Measurements from ENCODE around the gene TOX2.

Gene TOX2

DNA sequence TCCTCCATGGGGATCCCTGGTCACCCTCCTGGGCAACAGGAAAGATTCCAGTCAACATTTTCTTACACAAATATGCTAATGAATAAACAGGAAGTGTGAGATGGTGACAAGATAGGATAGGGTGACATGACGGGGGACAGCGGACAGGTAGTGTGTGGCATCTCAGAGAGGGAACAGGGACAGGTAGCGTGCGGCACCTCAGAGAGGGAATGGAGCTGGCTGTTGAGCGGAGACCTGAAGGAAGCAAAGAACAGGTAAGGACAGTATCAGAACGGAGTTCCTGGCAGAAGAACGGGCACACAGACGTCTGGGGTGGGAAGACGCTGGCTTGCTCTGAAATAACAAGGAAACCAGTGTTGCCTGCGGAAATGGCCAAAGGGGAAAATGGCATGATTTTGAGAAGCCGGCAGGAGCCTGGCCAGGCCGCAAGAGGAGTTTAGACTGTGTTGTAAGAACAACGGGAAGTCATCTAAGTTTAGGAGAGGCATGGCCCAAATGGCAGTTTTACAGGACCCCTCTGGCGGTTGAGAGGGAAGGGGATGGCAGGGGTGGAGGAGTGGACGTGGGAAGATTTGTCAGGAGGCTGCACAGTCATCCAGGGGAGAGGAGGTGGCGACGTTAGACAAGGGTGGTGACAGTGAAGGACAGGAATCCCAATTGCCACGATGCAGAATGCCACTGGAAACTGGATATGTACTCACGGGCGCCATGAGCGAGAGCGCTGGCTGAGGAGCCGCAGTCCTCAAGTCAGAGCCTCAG is 160.7 kb downstream of the TOX2 start:
- no peak for DNase-seq (ENCODE audit: low read depth, low spot score)

GRCh38 chr20:44075950-44076232 is 161.2 kb downstream of the TOX2 start:
- no peak for DNase-seq (ENCODE audit: low read depth, low spot score)

DNA sequence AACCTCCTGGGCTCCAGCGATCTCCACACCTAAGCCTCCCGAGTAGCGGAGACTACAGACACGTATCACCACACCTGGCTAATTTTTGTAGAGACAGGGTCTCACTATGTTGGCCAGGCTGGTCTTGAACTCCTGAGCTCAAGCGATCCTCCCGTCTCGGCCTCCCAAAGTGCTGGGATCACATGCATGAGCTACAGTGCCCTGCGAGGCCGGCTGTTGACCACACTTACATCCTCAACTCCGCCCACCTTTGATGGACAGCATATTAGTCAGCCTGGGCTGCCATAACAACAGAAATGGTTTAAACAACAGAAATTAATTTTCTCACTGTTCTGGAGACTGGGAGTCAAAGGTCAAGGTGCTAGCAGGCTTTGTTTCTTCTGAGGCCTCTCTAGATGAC is 164.6 kb downstream of the TOX2 start:
- no peak for DNase-seq (ENCODE audit: low read depth, low spot score)

DNA sequence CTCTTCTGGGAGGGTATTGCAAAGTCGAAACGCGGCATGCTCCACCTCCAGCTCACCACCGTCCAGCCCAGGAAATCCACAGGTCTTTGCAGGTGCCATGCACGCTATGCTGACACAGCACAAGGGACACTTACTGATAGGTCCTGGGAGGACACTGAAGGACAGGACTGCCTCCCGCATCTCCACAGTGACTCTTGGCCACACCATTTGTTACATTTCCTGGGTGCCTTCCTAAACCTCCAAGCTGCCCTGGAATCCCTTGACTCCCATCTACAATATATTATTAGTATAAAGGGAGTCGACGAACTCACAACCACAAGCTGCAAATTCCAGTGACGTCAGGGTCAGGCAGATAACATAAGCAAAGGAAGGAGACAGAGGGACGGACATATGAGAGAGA is 165.4 kb downstream of the TOX2 start:
- DNase-seq (ENCODE audit: low read depth, low spot score) = no peak

DNA sequence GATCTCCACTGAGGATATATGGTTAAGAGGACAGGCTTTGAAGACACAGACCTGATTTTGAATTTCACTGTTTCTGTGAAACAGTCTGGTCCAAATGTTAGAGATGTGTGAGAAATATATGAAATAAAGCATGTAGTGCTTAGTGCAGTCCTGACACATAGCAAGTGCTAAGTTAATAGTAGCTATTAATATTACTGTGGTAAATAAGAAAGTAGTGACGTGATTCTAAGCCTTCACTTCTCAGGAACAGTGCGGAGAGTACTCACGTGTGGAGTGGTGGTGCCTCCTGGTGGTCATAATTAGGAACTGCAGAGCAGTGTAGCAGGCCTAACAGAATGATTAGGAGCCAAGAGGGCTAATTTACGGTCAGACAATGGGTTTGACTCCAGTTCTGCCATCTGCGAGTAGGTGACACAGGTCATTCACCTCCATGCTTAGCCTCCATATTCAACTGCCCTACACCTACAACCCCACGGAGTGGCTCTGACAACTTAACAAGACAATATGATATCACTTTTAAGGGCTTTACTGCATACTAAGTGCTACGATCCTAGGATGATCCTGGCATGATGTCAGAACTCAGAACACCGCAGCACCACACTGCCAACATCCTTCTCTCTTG is 166.1 kb downstream of the TOX2 start:
- DNase-seq (ENCODE audit: low read depth, low spot score) = peak; percentile 15

DNA sequence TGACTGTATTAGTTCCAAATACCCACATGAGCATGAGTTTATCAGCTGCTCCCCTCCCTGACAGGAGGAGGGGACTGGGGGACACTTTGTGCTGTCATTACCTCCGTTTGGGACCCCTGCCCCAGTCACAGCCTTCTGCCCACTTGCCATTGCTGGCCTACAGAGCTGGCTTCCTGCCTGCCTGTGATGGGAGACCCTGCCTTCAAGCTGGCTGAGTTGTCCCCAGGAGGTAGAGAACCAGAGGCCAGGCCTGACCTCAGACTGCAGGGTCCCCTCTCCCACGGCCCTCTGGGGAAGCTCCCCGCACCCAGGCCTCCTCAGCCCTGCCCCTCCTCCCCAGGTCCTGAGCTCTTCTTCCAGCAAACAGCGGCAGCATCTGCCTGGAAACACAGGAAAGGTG is 166.8 kb downstream of the TOX2 start:
- no peak for DNase-seq (ENCODE audit: low read depth, low spot score)

DNA sequence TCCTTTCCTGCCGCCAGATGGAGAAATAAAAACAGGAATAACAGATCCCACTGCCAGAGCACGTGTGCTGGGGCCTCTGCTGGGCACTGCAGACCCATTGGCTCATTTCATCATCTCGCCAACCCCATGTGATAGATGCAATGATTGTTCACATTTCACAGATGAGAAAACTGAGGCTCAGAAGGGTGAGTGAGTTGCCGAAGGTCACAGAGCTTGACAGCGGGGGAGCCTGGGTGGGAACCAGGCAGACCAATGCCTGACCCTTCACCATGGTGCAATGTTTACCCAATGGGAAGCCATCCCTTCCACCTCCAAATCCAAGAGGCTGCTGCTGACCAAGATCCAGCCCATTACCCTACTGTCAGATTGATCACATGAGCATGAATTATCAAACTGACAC is 167.2 kb downstream of the TOX2 start:
- no peak for DNase-seq (ENCODE audit: low read depth, low spot score)

- DNase-seq (ENCODE audit: low read depth, low spot score) = no peak
These were observed 168.7 kb downstream of the TOX2 start for GRCh38 chr20:44083220-44083933.

DNA sequence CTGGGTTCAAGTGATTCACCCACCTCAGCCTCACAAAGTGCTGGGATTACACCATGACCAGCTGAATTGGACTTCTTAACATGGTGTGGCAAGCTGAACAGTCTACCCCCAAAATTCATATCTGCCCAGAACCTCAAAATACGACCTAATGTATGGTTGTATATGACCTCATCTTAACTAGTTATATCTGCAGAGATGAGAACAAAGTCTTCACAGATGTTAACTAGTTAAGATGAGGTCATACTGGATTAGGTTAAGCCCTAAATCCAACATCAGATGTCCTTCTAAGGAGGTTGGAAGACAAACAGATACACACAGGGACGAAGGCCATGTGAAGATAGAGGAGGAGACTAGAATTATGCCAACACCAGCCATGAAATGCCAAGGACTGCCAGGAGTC is 169.8 kb downstream of the TOX2 start:
- no peak for DNase-seq (ENCODE audit: low read depth, low spot score)

- DNase-seq (ENCODE audit: low read depth, low spot score) = no peak
These were observed 170.2 kb downstream of the TOX2 start for GRCh38 chr20:44084891-44085290.

DNA sequence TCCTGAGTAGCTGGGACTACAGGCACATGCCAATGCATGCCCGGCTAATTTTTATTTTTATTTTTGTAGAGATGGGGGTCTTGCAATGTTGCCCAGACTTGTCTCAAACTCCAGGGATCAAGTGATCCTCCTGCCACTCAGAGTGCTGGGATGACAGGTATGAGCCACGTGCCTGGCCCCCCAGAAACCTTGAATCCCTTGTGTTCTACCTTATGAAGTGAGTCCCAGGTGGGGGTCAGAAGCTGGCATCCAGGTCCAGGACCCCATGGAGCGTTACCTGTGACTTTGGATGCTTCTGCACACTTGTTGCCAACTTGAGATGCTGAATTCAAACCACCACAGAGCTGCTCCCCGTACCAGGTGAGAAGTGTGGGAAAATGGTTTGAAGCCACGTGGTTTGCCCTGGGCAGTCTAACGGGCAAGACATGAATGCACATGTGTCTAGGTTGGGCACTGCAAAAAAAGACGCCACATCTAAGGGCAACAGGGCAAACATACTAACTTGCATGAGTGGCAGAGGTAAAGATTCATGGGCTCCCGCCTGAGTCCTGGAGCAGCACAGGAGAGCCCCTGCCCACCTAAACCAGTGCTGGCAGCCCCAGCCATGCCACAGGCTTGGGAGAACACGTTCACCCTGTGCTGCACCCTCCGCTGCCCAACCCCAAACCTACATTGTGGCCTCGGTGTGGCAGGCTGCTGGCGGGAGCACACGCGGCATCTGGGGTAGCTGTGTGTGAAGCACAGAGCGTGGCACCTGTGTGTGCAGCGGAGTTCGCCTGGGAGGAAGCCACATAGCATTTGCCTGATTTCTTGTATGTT is 171.2 kb downstream of the TOX2 start:
- no peak for DNase-seq (ENCODE audit: low read depth, low spot score)

DNA sequence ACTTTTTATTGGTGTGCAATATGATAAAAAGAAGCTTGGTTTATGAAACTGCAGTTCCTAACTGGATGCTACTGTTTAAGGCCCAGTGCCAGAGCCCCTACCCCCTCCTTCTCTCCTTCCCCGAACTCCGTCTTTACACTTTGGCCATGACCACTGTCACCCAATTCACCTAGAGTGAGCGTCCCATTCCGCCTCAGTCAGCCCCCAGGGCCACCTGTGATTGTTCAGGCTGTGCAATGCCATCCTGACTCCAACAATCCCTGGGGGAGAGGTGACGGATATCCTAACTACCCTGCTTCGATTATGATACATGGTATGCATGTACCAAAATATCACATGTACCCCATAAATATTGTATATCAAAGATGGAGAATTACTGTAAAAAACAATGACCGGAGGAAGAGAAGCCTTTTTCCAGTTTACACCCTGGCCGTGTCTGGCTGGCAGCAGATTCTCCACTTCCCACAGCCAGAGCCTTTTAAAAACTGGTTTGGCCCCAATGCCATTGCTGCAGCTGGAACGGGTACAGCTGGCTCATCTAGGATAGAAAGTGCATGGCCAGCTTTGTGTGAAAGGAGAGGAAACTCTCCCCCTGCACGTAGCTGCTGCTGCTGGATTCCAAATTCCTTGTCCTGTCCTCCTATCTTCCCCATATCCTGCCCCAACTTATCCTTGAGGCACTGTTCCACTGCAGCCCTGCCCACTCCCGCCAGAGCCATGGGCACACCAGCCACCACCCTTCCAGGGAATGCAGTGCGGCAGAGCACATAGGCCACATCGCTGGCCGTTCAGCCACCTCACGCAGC is 172.6 kb downstream of the TOX2 start:
- DNase-seq (ENCODE audit: low read depth, low spot score) = no peak

DNA sequence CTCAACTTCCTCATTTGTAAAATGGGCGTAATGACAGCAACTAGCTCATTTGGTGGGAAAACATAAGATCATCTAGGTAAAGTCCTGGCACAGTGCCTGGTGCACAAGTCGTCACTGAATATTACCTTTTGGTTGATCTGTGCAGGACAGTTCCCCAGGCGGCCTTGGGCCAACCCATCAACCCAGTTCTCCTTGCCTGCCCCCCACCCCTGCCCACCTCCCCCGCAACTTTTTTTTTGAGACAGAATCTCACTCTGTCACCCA is 173.1 kb downstream of the TOX2 start:
- no peak for DNase-seq (ENCODE audit: low read depth, low spot score)

DNA sequence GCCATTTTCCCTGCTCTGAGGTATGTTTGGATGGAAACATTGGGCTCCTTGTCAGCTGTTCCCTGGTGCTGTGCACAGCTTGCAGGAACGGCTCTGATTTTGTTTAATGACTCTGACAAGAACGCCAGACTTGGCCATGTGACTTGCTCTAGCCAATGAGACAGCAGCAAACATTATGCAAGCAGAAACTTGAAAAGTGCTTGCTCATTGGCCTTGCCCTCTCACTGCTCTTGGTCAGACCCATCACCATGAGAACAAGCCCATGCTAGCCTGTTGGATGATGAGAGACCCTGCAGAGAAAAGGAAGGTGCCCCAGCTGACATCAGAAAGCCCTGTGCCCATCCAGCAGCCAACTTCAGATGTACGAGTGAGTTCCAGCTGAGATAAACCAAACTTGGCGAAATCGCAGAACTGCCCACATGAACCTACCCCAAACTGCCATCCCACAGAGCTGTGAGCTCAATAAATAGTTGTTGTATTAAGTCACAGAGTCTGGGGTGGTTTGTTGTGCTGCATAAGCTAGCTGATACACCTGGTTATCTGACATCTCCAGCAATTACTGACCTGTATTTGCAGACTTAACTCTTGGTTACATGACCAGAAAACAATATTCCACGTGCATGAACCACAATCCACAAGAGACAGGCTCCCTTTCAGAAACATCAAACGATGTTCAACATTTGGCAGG is 175.5 kb downstream of the TOX2 start:
- no peak for DNase-seq (ENCODE audit: low read depth, low spot score)

DNA sequence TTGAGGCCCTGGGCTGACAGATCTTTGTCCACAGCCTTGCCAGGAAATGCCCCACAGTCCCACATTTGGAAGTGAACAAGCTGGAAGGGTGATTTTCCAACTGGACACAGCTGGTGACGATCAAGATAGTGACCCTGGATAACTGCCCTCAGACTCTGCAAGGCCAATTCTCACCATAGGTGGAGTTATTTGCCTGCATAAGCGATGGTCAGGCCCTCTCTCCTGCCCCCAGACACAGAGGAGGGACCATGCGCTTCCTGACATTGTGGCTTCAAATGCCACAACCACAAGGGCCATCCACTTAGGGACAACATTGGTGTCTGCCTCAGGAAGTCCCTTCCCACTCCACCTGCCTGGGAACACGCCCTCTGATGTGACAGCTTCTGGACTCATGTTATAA is 176.4 kb downstream of the TOX2 start:
- DNase-seq (ENCODE audit: low read depth, low spot score) = no peak

GRCh38 chr20:44092551-44093248 is 178.0 kb downstream of the TOX2 start:
- no peak for DNase-seq (ENCODE audit: low read depth, low spot score)

DNA sequence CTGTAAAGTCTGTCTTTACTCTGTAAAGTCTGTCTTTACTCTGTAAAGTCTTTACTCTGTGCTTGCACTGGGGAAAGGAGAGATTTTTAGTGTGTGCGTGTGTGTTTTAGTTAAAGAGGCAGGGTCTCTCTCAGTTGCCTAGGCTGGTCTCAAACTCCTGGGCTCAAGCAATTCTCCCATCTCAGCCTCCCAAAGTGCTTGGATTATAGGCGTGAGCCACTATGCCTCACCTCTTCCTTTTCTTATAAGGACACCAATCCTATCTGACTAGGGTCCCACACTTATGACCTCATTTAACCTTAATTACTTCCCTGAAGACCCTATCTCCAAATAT is 178.6 kb downstream of the TOX2 start:
- no peak for DNase-seq (ENCODE audit: low read depth, low spot score)

DNA sequence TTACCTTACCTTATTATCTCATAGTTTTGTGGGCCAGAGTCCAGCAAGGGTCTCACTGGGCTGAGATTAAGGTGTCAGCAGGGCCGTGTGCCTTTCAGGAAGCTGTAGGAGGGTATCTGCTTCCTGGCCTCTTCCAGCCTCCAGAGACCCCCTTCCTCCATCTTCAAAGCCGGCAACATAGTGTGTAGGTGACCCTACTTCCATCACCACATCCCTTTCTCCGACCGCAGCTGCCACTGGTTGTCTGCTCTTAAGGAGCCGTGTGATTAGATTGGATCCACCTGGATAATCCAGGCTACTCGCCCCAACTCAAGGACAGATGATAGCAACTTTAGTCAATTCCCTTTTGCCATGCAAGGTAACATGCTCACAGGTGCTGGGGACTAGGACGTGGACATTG is 181.2 kb downstream of the TOX2 start:
- no peak for DNase-seq (ENCODE audit: low read depth, low spot score)

GRCh38 chr20:44097521-44098255 is 183.0 kb downstream of the TOX2 start:
- no peak for DNase-seq (ENCODE audit: low read depth, low spot score)

DNA sequence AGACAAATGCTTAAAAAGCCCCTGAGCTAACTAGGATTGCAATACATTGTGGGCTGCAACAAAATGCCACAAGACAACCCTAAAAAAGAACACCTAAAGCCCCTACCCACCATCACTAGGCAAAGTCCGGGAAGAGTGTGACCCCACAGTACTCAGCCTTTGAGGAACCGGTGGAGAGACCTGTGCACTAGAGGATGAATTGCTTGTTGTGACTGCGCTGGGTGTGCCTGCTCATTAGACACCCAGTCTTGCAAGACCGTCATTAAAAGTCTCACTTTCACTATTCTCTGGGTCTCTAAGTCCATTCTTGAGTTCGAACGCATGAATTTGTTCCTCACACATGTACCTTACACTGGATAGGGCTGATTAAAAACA is 183.6 kb downstream of the TOX2 start:
- no peak for DNase-seq (ENCODE audit: low read depth, low spot score)
